T-cell (primary cell): ENCODE measurements around the gene GREM1. TPM values are rescaled to one million over a fixed set of nuclear protein-coding genes. Genes with fewer than 3 reads are reported as not detected.

Source experiments
- ATAC-seq, 4 experiments: fragments of 200-7000 bp in 3 of 4; fragments of 150-1000 bp in 1 of 4; cut with Tn5 transposase; replicated peaks in 1 of 4; 1 replicate in 3 of 4; 2 replicates in 1 of 4; pipeline ENCODE4 v1.10.0; 2021; ENCODE audit warnings: moderate library complexity in 3 of 4, mild to moderate bottlenecking in 2 of 4, moderate number of reproducible peaks in 1 of 4
- CTCF ChIA-PET, 2 donors: fragments of 300-600 bp; sonication (Branson Sonifier 250); formaldehyde crosslinking; loops; one replicate each; lab custom pipeline; 2022; ENCODE audit warnings: antibody characterized with exemption in 2 of 2; lab: Charles Lee
- POLR2A ChIA-PET, 2 donors: fragments of 300-600 bp; sonication (Branson Sonifier 250); formaldehyde crosslinking; loops; one replicate each; lab custom pipeline; 2022; ENCODE audit warnings: antibody characterized with exemption in 2 of 2; lab: Charles Lee
- DNase-seq, 35 experiments: peaks; one replicate each; pipeline versions ENCODE4 v3.0.0 to v3.0.0-alpha.2; 2013 to 2023
- H3K27ac ChIP-seq: one replicate; pipeline ENCODE4 v1.5.1; 2013; ENCODE audit warnings: low read length
- H3K27me3 ChIP-seq, 2 experiments: replicated peaks in 1 of 2; 1 replicate in 1 of 2; 2 replicates in 1 of 2; pipeline versions ENCODE4 v1.6.1 to v1.7.0; 2013; ENCODE audit warnings: low read length in 1 of 2, mixed read lengths in 1 of 2; ENCODE audit not compliant: control insufficient read depth in 2 of 2, insufficient read depth in 2 of 2; ENCODE audit errors: extremely low read depth in 1 of 2
- H3K36me3 ChIP-seq, 2 donors: 1 replicate in 1 of 2; 2 replicates in 1 of 2; pipeline versions ENCODE4 v1.6.1 to v1.7.0; 2013; ENCODE audit warnings: low read length in 1 of 2; ENCODE audit not compliant: control insufficient read depth in 2 of 2, insufficient read depth in 1 of 2; ENCODE audit errors: extremely low read depth in 1 of 2
- H3K4me1 ChIP-seq, 2 experiments: 1 replicate in 1 of 2; 2 replicates in 1 of 2; pipeline versions ENCODE4 v1.6.1 to v1.7.0; 2013; ENCODE audit warnings: low read length in 2 of 2, mixed read lengths in 1 of 2; ENCODE audit not compliant: insufficient read depth in 2 of 2, control insufficient read depth in 1 of 2; ENCODE audit errors: extremely low read depth in 1 of 2
- H3K4me3 ChIP-seq, 2 donors: 1 replicate in 1 of 2; 2 replicates in 1 of 2; pipeline versions ENCODE4 v1.5.1 to v1.7.0; 2013; ENCODE audit warnings: mild to moderate bottlenecking in 2 of 2, low read length in 1 of 2, moderate library complexity in 1 of 2; ENCODE audit not compliant: control insufficient read depth in 1 of 2; ENCODE audit errors: extremely low read depth in 1 of 2
- H3K9me3 ChIP-seq: 2 replicates; pipeline ENCODE4 v1.7.0; 2013
- H3K27ac Mint-ChIP-seq, 2 donors: one replicate each; pipeline ENCODE4 v1.8.0; 2020 to 2021; ENCODE audit warnings: mild to moderate bottlenecking in 2 of 2, mixed read lengths in 2 of 2
- H3K27me3 Mint-ChIP-seq, 2 donors: one replicate each; pipeline ENCODE4 v1.8.0; 2021 to 2022; ENCODE audit warnings: mixed read lengths in 2 of 2
- H3K36me3 Mint-ChIP-seq: one replicate; pipeline ENCODE4 v1.8.0; 2021; ENCODE audit warnings: mixed read lengths
- H3K4me1 Mint-ChIP-seq, 3 donors: one replicate each; pipeline ENCODE4 v1.8.0; 2020 to 2022; ENCODE audit warnings: mixed read lengths in 3 of 3, mild to moderate bottlenecking in 1 of 3
- H3K4me3 Mint-ChIP-seq, 3 donors: one replicate each; pipeline ENCODE4 v1.8.0; 2020 to 2022; ENCODE audit warnings: mild to moderate bottlenecking in 3 of 3, mixed read lengths in 3 of 3, moderate library complexity in 3 of 3
- H3K9me3 Mint-ChIP-seq, 3 donors: one replicate each; pipeline ENCODE4 v1.8.0; 2020 to 2022; ENCODE audit warnings: mixed read lengths in 3 of 3
- WGBS: methylation state at CpG from one replicate; pipeline ENCODE4 v1.1.5; 2013; ENCODE audit warnings: missing lambda C conversion rate; ENCODE audit not compliant: insufficient coverage; 5-methylcytosine and 5-hydroxymethylcytosine counted together
- total RNA-seq, 35 experiments: library from RNA in 6 of 35; stranded (reverse) in 6 of 35; fragments of 120-200 nt in 1 of 35; gene quantifications; one replicate each; pipeline versions ENCODE4 v1.2.1 to v1.2.4 and lab custom pipeline; 2013 to 2026

The GREM1 gene
- total RNA-seq, 5 donors from 2014 or later (not counting 1 experiment from before 2014, with no cell fraction given): 0.60 to 1.0 (median 0.64) TPM; not detected in 2

DNA sequence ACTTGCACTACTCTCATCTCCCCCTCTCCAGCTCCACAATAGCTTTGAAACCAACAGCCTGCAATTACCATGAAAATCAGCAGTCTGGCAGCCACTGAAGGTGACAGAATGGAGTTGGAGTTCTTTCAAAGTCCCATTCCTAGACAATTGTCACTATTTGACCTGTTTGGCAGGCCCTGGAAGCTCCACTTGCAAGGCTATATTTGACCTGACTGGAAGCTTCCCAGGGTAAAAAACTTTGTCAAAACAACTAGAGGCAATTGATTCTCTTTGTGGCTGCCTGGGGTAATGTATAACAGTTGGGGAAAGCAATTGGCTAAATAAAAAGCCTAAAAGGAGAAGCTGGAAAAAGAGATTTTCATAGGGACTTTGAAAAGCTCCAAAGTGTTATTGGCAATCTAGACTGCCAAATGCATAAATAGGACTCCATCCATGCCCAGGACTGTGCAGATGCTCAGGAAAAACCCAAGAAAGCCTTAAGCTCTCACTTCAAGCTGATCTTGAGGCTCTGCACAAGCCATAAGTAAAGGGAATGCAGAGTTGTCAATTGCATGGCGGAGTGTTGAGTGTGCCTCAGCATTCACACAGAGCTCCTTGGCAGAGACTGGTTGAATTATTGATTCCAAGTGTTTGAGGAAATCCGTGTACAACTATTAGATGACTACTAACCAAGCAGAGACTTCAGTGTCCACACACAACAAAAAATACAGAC, 18.3 kb downstream of the GREM1 start:
- Mint-ChIP-seq H3K36me3 (no peaks in the 10 kb centered on the region), H3K27me3 (peaks cover 32 to 44% of the 10 kb centered on the region in 2 donors), H3K9me3 (peaks cover 4 to 12% (median 6%) of the 10 kb centered on the region in 3 donors), H3K4me1 (no peaks in the 10 kb centered on the region), H3K4me3 (no peak overlapping the region), H3K27ac (no peak overlapping the region)
- peaks cover 0 to under 1% of the 10 kb centered on the region in 2 experiments for H3K27me3 ChIP-seq
- H3K27ac ChIP-seq: no peak overlapping the region
- ChIA-PET POLR2A (no interaction called here), CTCF (no interaction called here)
- H3K36me3 ChIP-seq: no peaks in the 10 kb centered on the region
- WGBS: no CpG with 5 or more reads among the region's 2 CpGs
- H3K9me3 ChIP-seq: no peaks in the 10 kb centered on the region
- no peaks in the 10 kb centered on the region for H3K4me1 ChIP-seq
- no peak overlapping the region for H3K4me3 ChIP-seq
- ATAC-seq: no peak
- DNase-seq: no peak

DNA sequence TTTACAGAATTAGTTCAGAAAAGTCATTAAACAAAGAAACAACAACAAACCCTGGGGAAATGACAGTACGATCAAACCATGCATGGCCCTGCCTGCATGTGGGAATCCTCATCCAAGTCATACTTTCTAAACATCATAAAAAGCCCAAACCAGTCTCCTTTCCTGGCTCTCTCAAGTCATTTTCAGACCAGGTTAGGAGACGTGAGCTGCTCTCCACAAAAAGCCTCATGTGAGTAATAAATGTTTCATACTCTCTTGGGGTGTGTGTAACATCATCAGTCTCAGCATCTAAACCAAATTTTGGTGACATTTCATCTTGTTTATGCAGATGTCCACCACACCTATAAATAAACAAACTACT, 18.9 kb downstream of the GREM1 start:
- DNase-seq (no peak), ATAC-seq (no peak)
- peaks cover 28 to 44% of the 10 kb centered on the region in 2 donors for H3K27me3 Mint-ChIP-seq
- H3K27ac Mint-ChIP-seq: no peak overlapping the region
- ChIA-PET POLR2A (no interaction called here), CTCF (no interaction called here)
- Histone ChIP-seq H3K4me3 (no peak overlapping the region), H3K9me3 (no peaks in the 10 kb centered on the region), H3K27ac (no peak overlapping the region), H3K36me3 (no peaks in the 10 kb centered on the region), H3K27me3 (no peaks in the 10 kb centered on the region), H3K4me1 (no peaks in the 10 kb centered on the region)
- no peaks in the 10 kb centered on the region for H3K4me1 Mint-ChIP-seq
- H3K4me3 Mint-ChIP-seq: no peak overlapping the region
- H3K36me3 Mint-ChIP-seq: no peaks in the 10 kb centered on the region
- WGBS: 86% methylated on average over 1 of the region's 2 CpGs
- H3K9me3 Mint-ChIP-seq: peaks cover 4 to 12% (median 6%) of the 10 kb centered on the region in 3 donors

DNA sequence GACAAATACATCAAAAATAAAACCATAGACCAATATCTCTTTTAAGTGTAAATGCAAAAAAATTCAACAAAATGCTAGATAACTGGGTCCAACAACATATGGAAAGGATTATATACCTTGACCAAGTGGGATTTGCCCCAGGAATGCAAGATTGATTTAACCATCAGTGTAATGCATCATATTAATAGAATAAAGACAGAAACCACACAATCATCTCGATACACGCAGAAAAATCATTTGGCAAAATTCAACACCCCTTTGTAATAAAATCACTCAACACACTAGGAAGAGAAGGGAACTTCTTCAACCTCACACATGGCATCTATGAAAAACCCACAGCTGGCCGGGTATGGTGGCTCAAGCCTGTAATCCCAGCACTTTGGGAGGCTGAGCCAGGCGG, 19.5 kb downstream of the GREM1 start:
- Mint-ChIP-seq H3K27me3 (peaks cover 26 to 46% of the 10 kb centered on the region in 2 donors), H3K4me3 (no peak overlapping the region), H3K27ac (no peak overlapping the region), H3K9me3 (peaks cover 4 to 12% (median 6%) of the 10 kb centered on the region in 3 donors), H3K4me1 (no peaks in the 10 kb centered on the region), H3K36me3 (no peaks in the 10 kb centered on the region)
- no peaks in the 10 kb centered on the region for H3K4me1 ChIP-seq
- H3K9me3 ChIP-seq: no peaks in the 10 kb centered on the region
- 80% methylated on average over 2 of the region's 4 CpGs for WGBS
- H3K27me3 ChIP-seq: no peaks in the 10 kb centered on the region
- H3K36me3 ChIP-seq: no peaks in the 10 kb centered on the region
- H3K4me3 ChIP-seq: no peak overlapping the region
- ChIA-PET POLR2A (no interaction called here), CTCF (no interaction called here)
- DNase-seq: no peak
- H3K27ac ChIP-seq: no peak overlapping the region
- no peak for ATAC-seq

DNA sequence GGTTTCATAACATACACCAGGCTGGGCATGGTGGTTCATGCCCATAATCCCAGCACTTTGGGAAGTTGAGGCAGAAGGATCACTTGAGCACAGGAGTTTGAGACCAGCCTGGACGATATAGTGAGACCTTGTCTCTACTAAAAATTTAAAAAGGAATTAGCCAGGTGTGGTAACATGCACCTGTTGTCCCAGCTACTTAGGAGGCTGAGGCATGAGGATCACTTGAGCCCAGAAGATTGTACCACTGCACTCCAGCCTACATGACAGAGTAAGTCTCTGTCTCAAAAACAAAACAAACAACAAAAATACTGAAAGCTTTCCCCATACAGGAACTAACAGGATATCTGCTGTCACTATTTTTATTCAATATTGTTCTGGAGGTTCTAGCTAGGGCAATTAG, 20.9 kb downstream of the GREM1 start:
- Mint-ChIP-seq H3K36me3 (no peaks in the 10 kb centered on the region), H3K9me3 (peaks cover 4 to 12% (median 6%) of the 10 kb centered on the region in 3 donors), H3K4me1 (no peaks in the 10 kb centered on the region), H3K4me3 (no peak overlapping the region), H3K27me3 (peaks cover 20 to 45% of the 10 kb centered on the region in 2 donors), H3K27ac (no peak overlapping the region)
- Histone ChIP-seq H3K27me3 (no peaks in the 10 kb centered on the region), H3K36me3 (no peaks in the 10 kb centered on the region), H3K27ac (no peak overlapping the region), H3K9me3 (no peaks in the 10 kb centered on the region), H3K4me3 (no peak overlapping the region), H3K4me1 (no peaks in the 10 kb centered on the region)
- no peak for DNase-seq
- CTCF ChIA-PET: no interaction called here
- ATAC-seq: no peak
- POLR2A ChIA-PET: interaction anchor here in 1 of 2 donors (0.7 kb wide), 1 partner anchor 94 kb away, joined by 12 read pairs; no protein-coding TSS in a partner anchor
- whole genome bisulfite sequencing: 100% methylated on average over 1 of the region's 1 CpG

DNA sequence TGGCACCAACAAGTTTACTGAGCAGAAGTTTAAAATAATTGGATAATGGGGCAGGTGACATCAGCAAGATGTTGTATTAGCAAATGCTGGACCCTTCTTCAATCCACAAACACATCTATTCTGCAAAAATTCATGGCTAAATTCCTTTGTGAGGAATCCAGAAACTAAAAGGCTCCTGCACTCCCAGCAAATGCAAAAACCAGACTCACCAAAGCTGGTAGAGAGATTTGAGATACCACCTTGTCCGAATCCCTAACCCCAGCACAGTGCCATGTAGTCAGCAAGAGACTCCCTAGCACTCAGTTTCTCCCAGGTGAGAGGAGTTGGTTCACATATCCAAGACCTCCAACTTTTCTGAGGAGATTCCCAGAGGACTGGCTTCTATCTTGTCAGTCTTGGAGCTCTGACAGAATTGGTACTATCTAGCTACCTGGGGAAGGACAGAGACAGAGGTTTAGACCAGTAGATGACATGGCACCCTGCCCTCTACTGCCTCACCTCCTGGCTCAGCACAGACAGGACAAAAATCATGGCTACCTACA, 21.8 kb downstream of the GREM1 start:
- H3K4me1 Mint-ChIP-seq: no peaks in the 10 kb centered on the region
- H3K27me3 Mint-ChIP-seq: peaks cover 19 to 42% of the 10 kb centered on the region in 2 donors
- H3K27me3 ChIP-seq: no peaks in the 10 kb centered on the region
- no peak overlapping the region for H3K4me3 Mint-ChIP-seq
- H3K36me3 ChIP-seq: no peaks in the 10 kb centered on the region
- ATAC-seq (no peak), DNase-seq (no peak)
- H3K27ac ChIP-seq: no peak overlapping the region
- H3K4me3 ChIP-seq: no peak overlapping the region
- H3K36me3 Mint-ChIP-seq: no peaks in the 10 kb centered on the region
- no peaks in the 10 kb centered on the region for H3K4me1 ChIP-seq
- POLR2A ChIA-PET: no interaction called here
- H3K9me3 ChIP-seq: no peaks in the 10 kb centered on the region
- CTCF ChIA-PET: no interaction called here
- no CpG with 5 or more reads among the region's 1 CpG for WGBS
- no peak overlapping the region for H3K27ac Mint-ChIP-seq
- H3K9me3 Mint-ChIP-seq: peaks cover 4 to 12% (median 6%) of the 10 kb centered on the region in 3 donors

DNA sequence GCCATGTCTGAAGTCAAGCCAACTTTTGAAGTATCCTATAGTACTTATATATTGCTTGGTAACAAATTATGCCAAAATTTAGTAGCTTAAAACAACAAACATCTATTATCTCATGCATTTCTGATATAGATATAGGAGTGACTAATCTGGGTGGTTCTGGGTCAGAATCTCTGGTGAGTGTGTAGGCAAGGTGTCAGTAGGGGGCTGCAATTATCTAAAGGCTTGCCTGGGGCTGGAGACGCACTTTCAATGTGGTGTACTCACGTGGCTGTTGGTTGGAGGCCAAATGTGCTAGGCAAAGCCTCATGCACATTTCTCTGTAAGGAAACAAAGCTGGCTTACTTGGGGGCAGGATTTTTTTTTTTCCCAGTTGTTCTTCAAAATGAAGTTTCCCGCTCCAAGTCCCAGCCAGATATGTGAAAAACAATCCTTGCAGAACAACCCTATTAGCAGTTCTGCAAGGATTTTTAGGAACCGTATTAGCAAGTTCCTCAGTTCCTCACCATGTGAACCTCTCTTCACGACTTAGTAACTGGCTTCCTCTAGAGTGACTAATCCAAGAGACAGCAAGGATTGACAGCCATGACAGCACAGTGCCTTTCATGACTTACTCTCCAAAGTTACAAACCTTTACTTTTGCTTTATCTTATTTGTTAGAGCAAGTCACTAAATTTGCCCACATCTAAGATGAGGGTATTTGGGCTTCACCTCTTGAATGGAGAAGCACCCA, 25.8 kb downstream of the GREM1 start:
- Mint-ChIP-seq H3K4me1 (no peaks in the 10 kb centered on the region), H3K27me3 (peaks cover 3 to 23% of the 10 kb centered on the region in 2 donors), H3K36me3 (no peaks in the 10 kb centered on the region), H3K9me3 (peaks cover 4 to 12% (median 6%) of the 10 kb centered on the region in 3 donors), H3K4me3 (no peak overlapping the region), H3K27ac (no peak overlapping the region)
- H3K27ac ChIP-seq: no peak overlapping the region
- ChIA-PET POLR2A (no interaction called here), CTCF (no interaction called here)
- 52% methylated on average over 4 of the region's 5 CpGs for WGBS
- no peaks in the 10 kb centered on the region for H3K9me3 ChIP-seq
- ATAC-seq: no peak
- H3K27me3 ChIP-seq: no peaks in the 10 kb centered on the region
- no peak for DNase-seq
- H3K4me1 ChIP-seq: no peaks in the 10 kb centered on the region
- H3K4me3 ChIP-seq: no peak overlapping the region
- no peaks in the 10 kb centered on the region for H3K36me3 ChIP-seq
